GM11168 (cell line): ENCODE results near the gene IL10.

Experiments
- in situ Hi-C: fragments of 300-500 bp; cut with MboI; formaldehyde crosslinking; loops from one replicate; pipeline ENCODE4 v1.12.0; 2022; ENCODE audit warnings: low sequenced_read_pairs; ENCODE audit not compliant: unreplicated experiment

Gene IL10

DNA sequence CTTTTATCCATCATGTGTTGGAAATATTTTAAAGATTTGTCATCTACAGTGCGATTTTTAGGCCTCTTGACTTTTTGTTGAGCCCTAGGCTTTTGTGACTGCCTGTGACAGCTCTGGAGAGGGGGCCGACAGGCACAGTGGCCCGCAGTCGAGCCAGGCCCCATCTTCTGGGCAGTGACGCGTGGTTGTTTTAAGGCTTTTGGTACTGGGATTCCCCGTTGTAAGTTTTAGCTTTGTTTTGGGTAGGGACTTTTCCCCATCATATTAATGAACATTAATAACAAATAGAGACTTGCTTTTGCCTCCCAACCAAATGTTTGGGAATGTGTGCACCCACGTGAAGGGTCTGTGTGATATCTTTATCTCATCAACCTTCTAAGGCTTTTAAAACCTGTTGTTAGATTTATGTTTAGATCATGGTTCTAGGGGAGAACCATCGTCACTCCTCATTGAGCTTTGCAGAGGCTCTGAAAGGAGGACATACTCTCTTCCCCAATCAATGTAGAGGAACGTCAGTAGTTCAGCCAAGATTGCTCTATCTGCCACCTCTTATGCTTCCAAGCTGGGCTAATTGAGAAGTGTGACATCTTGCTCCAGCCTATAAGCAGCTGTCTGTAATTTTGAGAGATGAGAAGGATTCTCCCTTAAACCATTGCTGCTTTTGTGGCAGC is 53.0 kb downstream of the IL10 start:
- in situ Hi-C loops = no loop called here

- in situ Hi-C loops = no loop called here
Observed at GRCh38 chr1:206717674-206717989, 54.7 kb downstream of the IL10 start.
